ENCODE results near the gene TLR3.
A peak's percentile ranks its signal among the peaks of the same experiment; 100 is the strongest.
"Not testable (repeated sequence)": the region's sequence is repeated elsewhere in the genome, so short reads cannot be mapped to it uniquely, and the experiment has no call there.

The TLR3 gene

DNA sequence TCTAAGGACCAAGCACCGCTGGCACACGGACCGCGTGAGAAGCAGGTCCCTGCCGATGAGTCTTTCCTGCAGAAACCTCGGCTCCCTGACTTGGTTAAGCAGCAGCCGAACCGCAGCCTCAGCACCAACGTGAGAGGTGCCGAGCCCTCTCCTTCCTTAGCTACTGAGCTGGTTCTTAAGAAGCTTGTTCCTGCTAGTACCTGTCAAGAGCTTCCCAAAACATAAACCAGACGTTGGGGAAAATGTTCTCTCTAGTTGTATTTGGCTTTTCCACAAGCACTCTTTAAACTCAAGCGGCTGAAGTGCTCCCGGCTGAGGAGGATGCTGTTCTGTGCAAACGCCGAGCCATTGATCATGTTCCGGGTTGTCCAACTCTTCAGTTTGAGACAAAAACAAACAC, 29.3 kb upstream of the TLR3 start:
- H3K4me3 ChIP-seq (ENCODE audit: low read depth, low read length): no peak overlapping the region
- no peak for DNase-seq (ENCODE audit: low read depth)

DNA sequence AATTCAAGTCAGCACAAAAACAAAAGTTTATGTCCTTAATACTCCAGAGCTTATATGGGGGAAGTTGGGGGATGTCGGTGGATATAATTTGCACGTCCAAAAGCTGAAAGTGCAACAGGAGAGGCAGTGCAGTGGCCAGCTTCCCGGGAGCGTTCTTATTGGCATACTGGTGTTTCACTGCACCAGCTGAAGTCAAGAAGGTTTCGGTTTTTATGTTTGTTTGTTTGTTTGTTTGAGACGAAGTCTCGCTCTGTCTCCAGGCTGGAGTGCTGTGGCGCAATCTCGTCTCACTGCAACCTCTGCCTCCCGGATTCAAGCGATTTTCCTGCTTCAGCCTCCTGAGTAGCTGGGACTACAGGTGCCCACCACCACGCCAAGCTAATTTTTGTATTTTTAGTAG, 28.6 kb upstream of the TLR3 start:
- no peak for DNase-seq (ENCODE audit: low read depth)
- no peak overlapping the region for H3K4me3 ChIP-seq (ENCODE audit: low read depth, low read length)

- not testable (repeated sequence) for H3K4me3 ChIP-seq (ENCODE audit: low read depth, low read length); DNase-seq (ENCODE audit: low read depth)
These were observed 21.5 kb upstream of the TLR3 start for GRCh38 chr4:186047501-186047900.

GRCh38 chr4:186050135-186050534, 18.8 kb upstream of the TLR3 start:
- H3K4me3 ChIP-seq (ENCODE audit: low read depth, low read length); DNase-seq (ENCODE audit: low read depth): not testable (repeated sequence)

DNA sequence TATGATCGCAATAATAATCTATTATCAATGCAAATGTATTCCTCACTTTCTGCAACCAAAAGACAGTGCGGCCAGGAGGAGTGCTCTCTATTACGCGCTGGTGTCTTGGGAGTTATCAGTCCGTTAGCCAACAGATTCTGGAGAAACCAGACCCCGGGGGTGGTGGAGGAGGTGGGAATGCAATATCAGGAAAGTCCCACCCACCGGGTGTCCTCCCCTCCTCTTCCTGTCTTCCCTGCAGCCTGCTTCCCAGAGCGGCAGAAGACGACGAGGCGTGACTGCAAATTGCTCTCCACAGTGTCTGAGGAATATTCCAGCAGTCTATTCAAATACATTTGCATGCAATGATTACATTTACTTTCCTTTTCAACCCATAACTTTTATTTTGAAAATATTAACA, 17.9 kb upstream of the TLR3 start:
- no peak overlapping the region for H3K4me3 ChIP-seq (ENCODE audit: low read depth, low read length)
- no peak for DNase-seq (ENCODE audit: low read depth)

DNA sequence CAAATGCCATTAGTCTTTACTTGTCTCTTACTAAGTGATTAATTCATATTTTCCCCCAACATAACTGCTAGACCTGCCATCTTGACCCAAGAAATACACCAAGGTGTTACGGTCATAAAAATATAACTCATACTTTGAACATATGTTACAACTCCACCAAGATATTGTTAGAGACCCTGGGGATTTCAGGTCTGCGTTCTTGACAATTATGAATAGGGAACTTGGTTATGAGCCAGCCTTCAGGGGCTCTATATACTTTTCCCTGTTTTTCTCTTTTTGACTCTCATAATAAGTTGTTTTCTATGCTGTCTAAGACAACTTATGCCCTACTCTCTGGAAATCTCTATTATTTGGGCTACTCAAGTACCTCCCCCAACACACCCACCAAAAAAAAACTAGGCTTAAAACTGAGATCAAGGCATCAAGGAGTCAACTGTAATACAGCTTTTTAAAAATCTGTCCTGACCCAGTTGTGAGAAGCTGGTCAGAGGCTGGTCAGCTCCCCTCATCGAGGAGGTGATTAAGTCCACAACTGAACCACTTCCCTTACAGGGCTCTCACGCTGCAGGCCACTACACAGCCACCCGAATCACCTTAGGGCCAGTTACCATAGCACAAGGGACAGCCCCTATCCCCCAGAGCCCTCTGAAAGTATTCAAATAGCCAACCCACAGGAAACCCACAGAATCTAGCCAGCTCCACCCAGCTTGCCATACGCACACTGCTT, 10.5 kb upstream of the TLR3 start:
- no peak overlapping the region for H3K4me3 ChIP-seq (ENCODE audit: low read depth, low read length)
- no peak for DNase-seq (ENCODE audit: low read depth)

- DNase-seq (ENCODE audit: low read depth): no peak
- H3K4me3 ChIP-seq (ENCODE audit: low read depth, low read length): no peak overlapping the region
These were observed 10.0 kb upstream of the TLR3 start for GRCh38 chr4:186058980-186059316.

DNA sequence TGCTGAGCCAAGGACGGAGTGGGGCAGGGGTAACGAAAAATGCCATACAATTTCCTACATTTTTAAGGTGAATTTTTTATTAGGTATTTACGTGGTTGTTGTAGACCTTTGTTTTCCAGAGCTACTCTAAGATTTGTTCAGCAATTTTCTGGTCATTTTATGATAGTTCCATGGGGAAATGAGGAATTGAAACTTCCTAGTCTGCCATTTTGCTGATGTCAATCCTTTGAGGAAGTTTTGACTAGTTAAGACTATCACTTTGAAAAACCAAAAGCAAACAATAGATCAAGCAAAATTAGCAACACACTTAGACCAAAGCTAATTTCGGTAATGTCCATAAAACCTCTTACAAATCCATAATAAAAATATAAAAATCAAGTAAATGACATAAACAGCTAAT, 7.0 kb upstream of the TLR3 start:
- DNase-seq (ENCODE audit: low read depth): no peak

DNA sequence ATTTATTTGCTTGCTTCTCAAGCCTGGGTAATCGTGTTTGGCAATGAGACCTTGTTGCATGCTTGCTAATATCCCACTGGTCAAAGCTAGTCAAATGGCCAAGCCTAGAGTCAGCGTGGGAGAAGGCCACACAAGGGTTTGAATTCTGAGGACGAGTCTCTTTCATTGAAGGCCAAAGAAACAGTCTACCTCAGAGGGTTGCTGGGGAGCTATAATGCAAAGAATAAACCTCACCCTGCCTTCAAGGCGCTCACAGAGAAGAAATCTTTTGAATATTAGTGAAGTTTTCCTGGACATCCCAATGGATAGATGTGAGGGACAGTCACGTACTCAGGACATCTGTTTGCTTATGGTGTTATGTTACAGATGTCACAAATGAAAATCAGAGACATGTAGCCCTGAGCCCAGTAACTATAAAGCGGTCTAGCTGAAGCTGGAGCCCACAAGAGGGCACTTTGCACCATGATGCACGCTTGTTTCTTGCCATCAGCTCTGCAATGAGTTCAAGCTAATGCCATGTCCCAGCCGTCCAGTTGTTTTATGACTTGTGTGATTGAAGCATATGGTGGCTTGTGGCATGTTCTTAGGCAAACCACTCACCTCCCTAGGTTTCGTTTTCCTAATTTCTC, 1.1 kb upstream of the TLR3 start:
- peak; percentile 5 for DNase-seq (ENCODE audit: low read depth)
- H3K4me3 ChIP-seq (ENCODE audit: low read depth, low read length): no peak overlapping the region

More for the DNA sequence above, 7.0 kb upstream of the TLR3 start:
- no peak overlapping the region for H3K4me3 ChIP-seq (ENCODE audit: low read depth, low read length)

DNA sequence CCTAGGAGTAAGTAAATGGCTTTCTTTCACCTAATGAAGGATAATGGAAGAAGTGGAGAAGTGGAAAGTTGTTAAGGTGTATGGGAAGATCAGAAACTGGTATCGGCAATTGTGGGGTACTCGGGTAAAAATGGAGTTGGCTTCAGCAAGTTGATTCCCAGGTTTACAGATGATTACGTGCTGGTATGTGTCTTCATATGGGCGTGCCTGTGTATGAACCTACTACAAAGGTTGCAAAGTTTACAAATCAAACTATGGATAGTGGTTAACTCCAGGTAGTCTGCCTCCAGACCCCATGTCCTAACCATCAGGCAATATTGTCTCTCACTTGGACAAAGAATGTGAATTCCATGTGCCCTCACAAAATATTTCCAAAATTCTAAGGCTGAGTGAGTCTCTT, 773 bp downstream of the TLR3 start:
- no peak overlapping the region for H3K4me3 ChIP-seq (ENCODE audit: low read depth, low read length)
- no peak for DNase-seq (ENCODE audit: low read depth)

DNA sequence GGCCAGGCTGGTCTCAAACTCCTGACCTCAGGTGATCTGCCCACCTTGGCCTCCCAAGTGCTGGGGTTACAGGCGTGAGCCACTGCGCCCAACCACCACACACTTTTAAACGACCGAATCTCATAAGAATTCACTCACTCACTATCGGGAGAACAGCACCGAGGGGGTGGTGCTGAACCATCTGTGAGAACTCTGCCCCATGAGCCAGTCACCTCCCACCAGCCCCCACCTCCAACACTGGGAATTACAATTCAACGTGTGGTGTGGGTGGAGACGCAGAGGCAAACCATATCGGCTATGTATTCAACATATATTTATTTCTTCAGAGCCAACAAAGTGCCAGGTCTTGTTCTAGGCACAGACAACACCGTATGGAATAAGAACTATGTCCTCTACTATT, 3.6 kb downstream of the TLR3 start:
- no peak for DNase-seq (ENCODE audit: low read depth)
- no peak overlapping the region for H3K4me3 ChIP-seq (ENCODE audit: low read depth, low read length)

- no peak overlapping the region for H3K4me3 ChIP-seq (ENCODE audit: low read depth, low read length)
- DNase-seq (ENCODE audit: low read depth): no peak
These were observed 5.2 kb downstream of the TLR3 start for GRCh38 chr4:186074189-186074588.

- H3K4me3 ChIP-seq (ENCODE audit: low read depth, low read length): no peak overlapping the region
- no peak for DNase-seq (ENCODE audit: low read depth)
These were observed 10.2 kb downstream of the TLR3 start for GRCh38 chr4:186078981-186079638.

DNA sequence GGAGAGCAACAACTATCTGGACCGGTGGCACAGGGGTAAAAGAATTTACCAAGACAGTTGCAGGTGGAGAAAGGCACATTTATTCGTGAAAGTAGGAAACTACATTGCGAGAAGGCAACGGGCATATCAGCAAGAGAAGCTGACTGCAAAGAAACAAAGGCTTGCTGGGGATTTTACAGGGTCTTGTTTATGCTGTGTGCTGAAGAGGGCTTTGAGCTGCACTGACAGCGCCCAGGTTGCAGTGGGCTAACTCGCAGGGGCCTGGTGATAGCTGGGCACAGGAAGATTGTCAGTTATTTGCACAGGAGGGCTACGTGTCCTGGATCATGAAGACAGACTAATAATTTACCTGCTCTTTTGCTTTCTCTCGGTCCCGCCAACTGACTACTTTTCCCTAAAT, 10.7 kb downstream of the TLR3 start:
- no peak overlapping the region for H3K4me3 ChIP-seq (ENCODE audit: low read depth, low read length)
- DNase-seq (ENCODE audit: low read depth): no peak

DNA sequence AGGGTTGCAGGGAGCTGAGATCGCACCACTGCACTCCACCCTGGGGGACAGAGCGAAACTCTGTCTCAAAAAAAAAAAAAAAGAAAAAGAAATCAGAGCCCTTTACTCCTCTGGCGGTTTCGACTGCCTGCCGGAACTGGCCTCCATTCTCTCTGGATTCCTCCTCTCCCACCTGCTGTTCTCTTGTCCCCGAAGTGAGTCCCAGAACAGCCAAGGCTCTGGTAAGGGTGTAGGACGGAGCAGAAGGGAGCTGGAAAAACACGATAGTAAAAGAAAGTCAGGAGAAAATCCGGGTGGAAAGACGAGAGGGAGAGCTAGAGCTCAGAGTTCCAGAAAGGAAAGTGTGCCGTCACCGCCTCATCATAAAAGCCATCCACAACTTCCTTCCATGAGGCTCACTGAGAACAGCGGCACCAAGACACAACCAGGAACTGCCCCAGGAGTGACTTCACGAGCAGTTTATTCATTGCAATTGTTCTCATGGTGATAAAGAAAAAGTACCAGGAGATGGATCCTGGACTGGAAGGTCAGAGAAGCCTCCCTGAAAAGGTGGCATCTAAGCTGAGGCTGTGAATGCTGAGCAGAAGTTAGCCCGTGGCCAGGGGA, 12.3 kb downstream of the TLR3 start:
- peak overlapping the region; percentile 5 for H3K4me3 ChIP-seq (ENCODE audit: low read depth, low read length)
- DNase-seq (ENCODE audit: low read depth): no peak

DNA sequence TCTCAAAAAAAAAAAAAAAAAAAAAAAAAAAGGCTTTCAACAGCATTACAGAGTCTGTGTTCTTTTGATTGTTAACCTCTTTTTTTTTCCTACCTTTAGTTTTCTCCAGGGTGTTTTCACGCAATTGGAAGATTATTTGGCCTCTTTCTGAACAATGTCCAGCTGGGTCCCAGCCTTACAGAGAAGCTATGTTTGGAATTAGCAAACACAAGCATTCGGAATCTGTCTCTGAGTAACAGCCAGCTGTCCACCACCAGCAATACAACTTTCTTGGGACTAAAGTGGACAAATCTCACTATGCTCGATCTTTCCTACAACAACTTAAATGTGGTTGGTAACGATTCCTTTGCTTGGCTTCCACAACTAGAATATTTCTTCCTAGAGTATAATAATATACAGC, 13.3 kb downstream of the TLR3 start:
- DNase-seq (ENCODE audit: low read depth): no peak
- no peak overlapping the region for H3K4me3 ChIP-seq (ENCODE audit: low read depth, low read length)

GRCh38 chr4:186088523-186088922, 19.6 kb downstream of the TLR3 start:
- no peak for DNase-seq (ENCODE audit: low read depth)
- H3K4me3 ChIP-seq (ENCODE audit: low read depth, low read length): no peak overlapping the region

- no peak overlapping the region for H3K4me3 ChIP-seq (ENCODE audit: low read depth, low read length)
These were observed 23.3 kb downstream of the TLR3 start for GRCh38 chr4:186092296-186092695.

DNA sequence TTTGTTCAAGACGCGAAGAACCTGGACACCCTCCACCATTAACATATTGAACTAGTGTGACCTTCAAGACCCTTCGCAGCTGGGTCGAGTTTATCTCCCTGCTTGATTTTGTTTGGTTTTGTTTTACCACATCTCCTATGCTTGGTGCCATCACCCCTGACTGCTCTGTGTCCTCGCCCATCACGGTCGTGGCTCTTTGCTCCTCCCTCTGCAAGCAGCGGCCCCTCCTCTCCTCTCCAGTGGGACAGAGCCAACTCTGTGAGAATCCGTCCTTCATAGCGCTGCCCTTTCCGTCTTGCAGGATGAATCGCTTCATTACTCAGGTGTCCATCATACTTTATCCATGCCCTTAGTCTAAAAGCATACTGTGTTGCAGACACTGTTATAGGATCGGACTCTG, 26.4 kb downstream of the TLR3 start:
- H3K4me3 ChIP-seq (ENCODE audit: low read depth, low read length): no peak overlapping the region

More at GRCh38 chr4:186092296-186092695, 23.3 kb downstream of the TLR3 start:
- DNase-seq (ENCODE audit: low read depth): no peak

DNA sequence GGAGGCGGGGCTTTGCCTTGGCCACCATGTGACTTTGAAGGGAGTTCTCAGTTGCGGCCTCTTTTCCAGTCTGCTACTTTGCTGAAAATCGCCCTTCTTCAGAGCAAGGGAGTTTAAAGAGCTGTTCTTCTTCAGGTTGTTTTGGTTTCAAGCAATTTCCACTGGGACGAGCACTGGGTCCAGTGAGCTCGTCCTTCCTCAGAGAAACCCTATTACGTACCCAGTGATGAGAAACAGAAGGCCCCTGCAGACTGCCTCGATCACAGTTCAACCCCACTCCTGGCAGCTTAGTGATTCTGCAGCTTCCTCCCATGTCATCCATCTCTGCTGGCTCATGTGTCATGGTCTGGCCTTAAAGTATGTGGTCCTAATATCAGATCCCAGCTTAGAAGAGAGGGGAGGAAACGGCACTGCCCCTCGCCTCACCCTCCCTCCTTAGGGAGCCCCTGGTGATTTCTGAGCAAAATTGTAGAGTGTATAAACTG, 27.8 kb downstream of the TLR3 start:
- no peak for DNase-seq (ENCODE audit: low read depth)
- no peak overlapping the region for H3K4me3 ChIP-seq (ENCODE audit: low read depth, low read length)

More for the DNA sequence above, 26.4 kb downstream of the TLR3 start:
- no peak for DNase-seq (ENCODE audit: low read depth)
